ENCODE results near the gene KARS1. TPM values are rescaled to one million over a fixed set of nuclear protein-coding genes. Genes with fewer than 3 reads are reported as not detected.

The KARS1 gene
- total RNA-seq, 1 experiment from 2014 or later: 253 TPM

DNA sequence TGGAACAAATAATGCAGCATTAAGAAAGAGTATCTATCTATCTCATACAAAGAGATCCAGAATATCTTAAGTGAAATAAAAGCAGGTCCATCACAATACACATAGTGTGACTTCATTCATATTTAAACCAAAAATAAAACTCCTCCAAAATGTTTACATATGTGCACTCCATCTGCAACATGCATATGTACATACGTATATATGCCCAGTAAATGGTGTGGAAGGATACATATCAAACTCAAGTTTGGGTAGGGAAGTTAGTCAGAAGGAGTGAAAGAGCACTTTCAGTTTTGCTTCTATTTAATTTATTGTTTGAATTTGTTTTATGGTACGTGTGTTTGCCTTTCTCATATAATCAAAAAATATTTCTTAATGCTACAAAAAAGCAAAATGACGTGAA, 12.4 kb downstream of the KARS1 start:
- no peaks in the 10 kb centered on the region for H3K4me1 ChIP-seq (ENCODE audit: insufficient read depth, low read length, poor library complexity, severe bottlenecking)
- CTCF ChIA-PET: no interaction called here
- no peaks in the 10 kb centered on the region for H3K9me3 ChIP-seq (ENCODE audit: low read depth, low read length, poor library complexity, severe bottlenecking)
- H3K36me3 ChIP-seq (ENCODE audit: insufficient read depth, low read length, poor library complexity, severe bottlenecking): peaks cover 97% of the 10 kb centered on the region
- no TSS peak for BruUV-seq (replicated peaks)
- H3K4me3 ChIP-seq (ENCODE audit: low read depth, low read length, poor library complexity, severe bottlenecking): no peak overlapping the region
- POLR2A ChIA-PET (ENCODE audit: low non-redundant PET): no interaction called here
- no peak overlapping the region for H3K27ac ChIP-seq (ENCODE audit: low read depth, low read length, poor library complexity, severe bottlenecking)
- no peak for TF ChIP-seq EZH2 (IDR thresholded peaks at IDR 0.05; ENCODE audit: borderline replicate concordance, low read depth, low read length, poor library complexity, severe bottlenecking)
- TF ChIP-seq, protein P1, sequence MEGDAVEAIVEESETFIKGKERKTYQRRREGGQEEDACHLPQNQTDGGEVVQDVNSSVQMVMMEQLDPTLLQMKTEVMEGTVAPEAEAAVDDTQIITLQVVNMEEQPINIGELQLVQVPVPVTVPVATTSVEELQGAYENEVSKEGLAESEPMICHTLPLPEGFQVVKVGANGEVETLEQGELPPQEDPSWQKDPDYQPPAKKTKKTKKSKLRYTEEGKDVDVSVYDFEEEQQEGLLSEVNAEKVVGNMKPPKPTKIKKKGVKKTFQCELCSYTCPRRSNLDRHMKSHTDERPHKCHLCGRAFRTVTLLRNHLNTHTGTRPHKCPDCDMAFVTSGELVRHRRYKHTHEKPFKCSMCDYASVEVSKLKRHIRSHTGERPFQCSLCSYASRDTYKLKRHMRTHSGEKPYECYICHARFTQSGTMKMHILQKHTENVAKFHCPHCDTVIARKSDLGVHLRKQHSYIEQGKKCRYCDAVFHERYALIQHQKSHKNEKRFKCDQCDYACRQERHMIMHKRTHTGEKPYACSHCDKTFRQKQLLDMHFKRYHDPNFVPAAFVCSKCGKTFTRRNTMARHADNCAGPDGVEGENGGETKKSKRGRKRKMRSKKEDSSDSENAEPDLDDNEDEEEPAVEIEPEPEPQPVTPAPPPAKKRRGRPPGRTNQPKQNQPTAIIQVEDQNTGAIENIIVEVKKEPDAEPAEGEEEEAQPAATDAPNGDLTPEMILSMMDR (conservative IDR thresholded peaks at IDR 0.05; ENCODE audit: low read depth, low read length): no peak
- DNase-seq (ENCODE audit: low spot score): no peak
- no peaks in the 10 kb centered on the region for H3K27me3 ChIP-seq (replicated peaks; ENCODE audit: insufficient read depth, low read depth, low read length, poor library complexity)
- intact Hi-C loops (cut with micrococcal nuclease; ENCODE audit: unreplicated experiment): no loop called here

DNA sequence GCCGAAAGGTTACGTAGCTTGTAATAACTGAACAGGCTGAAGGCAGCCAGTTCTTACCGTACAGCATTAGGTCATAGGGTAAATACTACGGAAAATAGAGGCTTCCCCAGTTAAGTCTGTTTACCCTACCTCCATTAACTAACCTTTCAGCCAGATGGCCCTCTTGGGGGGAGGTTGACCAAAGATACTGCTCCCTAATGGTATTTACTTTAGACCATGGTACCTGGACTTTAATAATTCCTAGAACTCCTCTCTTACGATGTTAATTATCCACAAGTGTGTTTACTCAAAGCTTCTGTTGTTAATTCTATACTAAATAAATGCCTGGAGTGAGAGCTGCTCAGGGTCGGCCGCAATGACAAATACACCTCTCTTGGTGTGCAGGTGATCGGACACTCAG, 14.6 kb downstream of the KARS1 start:
- POLR2A ChIA-PET (ENCODE audit: low non-redundant PET): interaction anchor here (0.6 to 0.7 kb wide), 2 partner anchors 13 to 16 kb away, joined by 5 to 8 read pairs; no protein-coding TSS in a partner anchor
- H3K27me3 ChIP-seq (replicated peaks; ENCODE audit: insufficient read depth, low read depth, low read length, poor library complexity): no peaks in the 10 kb centered on the region
- intact Hi-C loops (cut with micrococcal nuclease; ENCODE audit: unreplicated experiment): no loop called here
- H3K4me1 ChIP-seq (ENCODE audit: insufficient read depth, low read length, poor library complexity, severe bottlenecking): no peaks in the 10 kb centered on the region
- H3K27ac ChIP-seq (ENCODE audit: low read depth, low read length, poor library complexity, severe bottlenecking): no peak overlapping the region
- peaks cover 97% of the 10 kb centered on the region for H3K36me3 ChIP-seq (ENCODE audit: insufficient read depth, low read length, poor library complexity, severe bottlenecking)
- CTCF ChIA-PET: no interaction called here
- H3K4me3 ChIP-seq (ENCODE audit: low read depth, low read length, poor library complexity, severe bottlenecking): no peak overlapping the region
- DNase-seq (ENCODE audit: low spot score): no peak
- no TSS peak for BruUV-seq (replicated peaks)
- H3K9me3 ChIP-seq (ENCODE audit: low read depth, low read length, poor library complexity, severe bottlenecking): no peaks in the 10 kb centered on the region
- TF ChIP-seq, protein P1 (conservative IDR thresholded peaks at IDR 0.05; ENCODE audit: low read depth, low read length): no peak
- no peak for TF ChIP-seq EZH2 (IDR thresholded peaks at IDR 0.05; ENCODE audit: borderline replicate concordance, low read depth, low read length, poor library complexity, severe bottlenecking)

DNA sequence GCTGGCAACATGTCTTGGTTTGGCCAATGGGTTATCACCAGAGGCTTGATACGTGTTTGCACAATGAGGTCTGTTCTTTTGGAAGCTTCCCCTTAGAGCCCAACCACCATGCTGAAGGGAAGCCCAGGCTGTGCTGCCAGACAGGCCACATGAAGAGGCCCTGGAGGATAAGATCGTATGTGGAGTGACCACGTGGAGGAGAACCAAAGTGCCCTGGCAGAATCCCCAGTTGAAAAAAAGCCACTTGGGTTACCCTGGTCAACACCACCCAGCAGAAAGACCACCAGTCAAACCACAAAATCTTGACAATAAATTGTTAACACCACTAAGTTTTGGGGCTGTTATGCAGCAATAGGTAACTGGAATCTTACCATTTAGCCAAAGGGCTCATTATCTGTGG, 17.4 kb downstream of the KARS1 start:
- intact Hi-C loops (cut with micrococcal nuclease; ENCODE audit: unreplicated experiment): no loop called here
- POLR2A ChIA-PET (ENCODE audit: low non-redundant PET): interaction anchor here (0.6 kb wide), 1 partner anchor 468 kb away, joined by 4 read pairs; no protein-coding TSS in a partner anchor
- BruUV-seq (replicated peaks): no TSS peak
- Histone ChIP-seq H3K9me3 (ENCODE audit: low read depth, low read length, poor library complexity, severe bottlenecking) (no peaks in the 10 kb centered on the region), H3K4me3 (ENCODE audit: low read depth, low read length, poor library complexity, severe bottlenecking) (no peak overlapping the region), H3K27ac (ENCODE audit: low read depth, low read length, poor library complexity, severe bottlenecking) (no peak overlapping the region), H3K4me1 (ENCODE audit: insufficient read depth, low read length, poor library complexity, severe bottlenecking) (peaks cover 3% of the 10 kb centered on the region), H3K36me3 (ENCODE audit: insufficient read depth, low read length, poor library complexity, severe bottlenecking) (peaks cover 88% of the 10 kb centered on the region), H3K27me3 (replicated peaks; ENCODE audit: insufficient read depth, low read depth, low read length, poor library complexity) (no peaks in the 10 kb centered on the region)
- CTCF ChIA-PET: no interaction called here
- TF ChIP-seq, protein P1 (conservative IDR thresholded peaks at IDR 0.05; ENCODE audit: low read depth, low read length): no peak
- no peak for DNase-seq (ENCODE audit: low spot score)

Measured in A673 (cell line).